ENCODE data around the gene IFNL1.

DNA sequence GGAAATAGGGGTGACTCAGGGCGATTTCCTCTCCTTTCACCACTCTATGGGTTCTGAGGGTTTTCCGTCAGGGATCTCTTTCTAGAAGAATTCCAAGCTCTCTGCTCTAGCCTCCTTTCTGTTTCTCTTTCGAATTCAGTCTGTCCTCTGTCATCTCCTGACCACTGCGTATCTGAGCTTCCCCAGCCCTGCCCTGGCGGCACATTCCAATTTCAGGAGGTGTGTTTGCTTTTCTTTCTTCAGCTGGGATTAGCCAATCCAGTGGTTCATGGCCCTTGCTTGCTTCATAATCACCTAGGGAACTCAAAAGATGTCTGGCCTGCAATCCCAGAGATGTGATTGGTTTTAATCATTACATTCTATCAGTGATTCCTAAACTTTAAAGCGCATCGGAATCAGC is 18.6 kb upstream of the IFNL1 start:
- TF ChIP-seq, protein P1, sequence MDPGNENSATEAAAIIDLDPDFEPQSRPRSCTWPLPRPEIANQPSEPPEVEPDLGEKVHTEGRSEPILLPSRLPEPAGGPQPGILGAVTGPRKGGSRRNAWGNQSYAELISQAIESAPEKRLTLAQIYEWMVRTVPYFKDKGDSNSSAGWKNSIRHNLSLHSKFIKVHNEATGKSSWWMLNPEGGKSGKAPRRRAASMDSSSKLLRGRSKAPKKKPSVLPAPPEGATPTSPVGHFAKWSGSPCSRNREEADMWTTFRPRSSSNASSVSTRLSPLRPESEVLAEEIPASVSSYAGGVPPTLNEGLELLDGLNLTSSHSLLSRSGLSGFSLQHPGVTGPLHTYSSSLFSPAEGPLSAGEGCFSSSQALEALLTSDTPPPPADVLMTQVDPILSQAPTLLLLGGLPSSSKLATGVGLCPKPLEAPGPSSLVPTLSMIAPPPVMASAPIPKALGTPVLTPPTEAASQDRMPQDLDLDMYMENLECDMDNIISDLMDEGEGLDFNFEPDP (CRISPR knock-in tag; IDR thresholded peaks at IDR 0.05) = no peak
- TF ChIP-seq ATF7 (IDR thresholded peaks at IDR 0.05) (no peak), MXI1 (IDR thresholded peaks at IDR 0.05; ENCODE audit: low read depth, low read length) (no peak), CHD2 (IDR thresholded peaks at IDR 0.05; ENCODE audit: low read depth, low read length) (no peak), ZNF212 (CRISPR knock-in tag; IDR thresholded peaks at IDR 0.05) (no peak), POLR2AphosphoS5 (IDR thresholded peaks at IDR 0.05; ENCODE audit: control insufficient read depth, insufficient read depth, low read depth, low read length) (no peak), NFE2L1 (tag; IDR thresholded peaks at IDR 0.05; ENCODE audit: borderline replicate concordance, low read depth) (no peak), CBX2 (IDR thresholded peaks at IDR 0.05; ENCODE audit: insufficient read depth, low read length, poor library complexity, severe bottlenecking) (no peak)
- TF ChIP-seq, protein P2, sequence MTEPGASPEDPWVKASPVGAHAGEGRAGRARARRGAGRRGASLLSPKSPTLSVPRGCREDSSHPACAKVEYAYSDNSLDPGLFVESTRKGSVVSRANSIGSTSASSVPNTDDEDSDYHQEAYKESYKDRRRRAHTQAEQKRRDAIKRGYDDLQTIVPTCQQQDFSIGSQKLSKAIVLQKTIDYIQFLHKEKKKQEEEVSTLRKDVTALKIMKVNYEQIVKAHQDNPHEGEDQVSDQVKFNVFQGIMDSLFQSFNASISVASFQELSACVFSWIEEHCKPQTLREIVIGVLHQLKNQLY (CRISPR knock-in tag; conservative IDR thresholded peaks at IDR 0.05) = no peak
